ENCODE measurements around the gene ELF1.
"Not testable (repeated sequence)": the region's sequence is repeated elsewhere in the genome, so short reads cannot be mapped to it uniquely, and the experiment has no call there.

ELF1 gene

GRCh38 chr13:41040584-41041334 is 21.6 kb upstream of the ELF1 start:
- no peak for DNase-seq (ENCODE audit: low read depth)

- no peak for DNase-seq (ENCODE audit: low read depth)
These were observed 20.6 kb upstream of the ELF1 start for GRCh38 chr13:41039746-41040145.

DNA sequence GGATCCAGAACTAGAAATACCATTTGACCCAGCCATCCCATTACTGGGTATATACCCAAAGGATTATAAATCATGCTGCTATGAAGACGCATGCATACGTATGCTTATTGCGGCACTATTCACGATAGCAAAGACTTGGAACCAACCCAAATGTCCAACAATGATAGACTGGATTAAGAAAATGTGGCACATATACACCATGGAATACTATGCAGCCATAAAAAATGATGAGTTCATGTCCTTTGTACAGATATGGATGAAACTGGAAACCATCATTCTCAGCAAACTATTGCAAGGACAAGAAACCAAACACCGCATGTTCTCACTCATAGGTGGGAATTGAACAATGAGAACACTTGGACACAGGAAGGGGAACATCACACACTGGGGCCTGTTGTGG is 17.4 kb upstream of the ELF1 start:
- not testable (repeated sequence) for DNase-seq (ENCODE audit: low read depth)

DNA sequence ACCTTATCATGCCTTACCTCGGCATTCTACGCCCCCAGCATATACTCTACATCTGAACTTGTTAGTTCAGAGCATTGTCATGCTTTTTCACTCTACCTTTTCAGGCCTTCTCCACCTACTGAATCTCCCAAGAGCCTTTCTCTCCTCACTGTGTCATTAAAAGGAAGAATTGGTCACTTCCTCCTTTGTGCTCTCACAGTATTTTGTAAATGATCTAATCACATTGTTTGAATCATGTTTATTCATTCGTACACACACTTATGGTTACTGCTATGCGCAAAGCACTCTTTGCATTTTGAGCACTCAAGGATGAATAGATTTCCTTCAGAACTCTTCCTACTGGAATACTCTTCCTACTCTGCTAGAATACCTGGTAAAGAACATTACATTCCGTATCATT is 15.8 kb upstream of the ELF1 start:
- DNase-seq (ENCODE audit: low read depth) = no peak

GRCh38 chr13:41034382-41034781 is 15.3 kb upstream of the ELF1 start:
- DNase-seq (ENCODE audit: low read depth) = no peak

GRCh38 chr13:41032691-41033376 is 13.7 kb upstream of the ELF1 start:
- DNase-seq (ENCODE audit: low read depth) = no peak

DNA sequence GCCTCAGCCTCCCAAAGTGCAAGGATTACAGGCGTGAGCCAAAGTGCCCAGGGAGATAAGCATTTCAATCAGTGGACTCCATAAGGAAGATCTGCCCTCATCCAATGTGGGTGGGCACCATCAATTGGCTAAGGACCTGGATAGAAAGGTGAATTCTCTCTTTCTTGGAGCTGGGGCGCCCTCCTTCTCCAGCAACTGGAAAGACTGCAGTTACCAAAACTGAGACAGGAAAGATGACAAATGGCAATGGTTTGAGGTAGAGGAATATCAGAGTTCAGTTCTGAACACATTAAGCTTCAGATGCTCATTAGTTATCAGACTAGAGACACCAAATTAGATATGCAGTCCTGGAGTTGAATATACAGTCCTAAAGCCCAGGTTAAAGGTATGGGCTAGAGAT is 10.5 kb upstream of the ELF1 start:
- DNase-seq (ENCODE audit: low read depth) = no peak

DNA sequence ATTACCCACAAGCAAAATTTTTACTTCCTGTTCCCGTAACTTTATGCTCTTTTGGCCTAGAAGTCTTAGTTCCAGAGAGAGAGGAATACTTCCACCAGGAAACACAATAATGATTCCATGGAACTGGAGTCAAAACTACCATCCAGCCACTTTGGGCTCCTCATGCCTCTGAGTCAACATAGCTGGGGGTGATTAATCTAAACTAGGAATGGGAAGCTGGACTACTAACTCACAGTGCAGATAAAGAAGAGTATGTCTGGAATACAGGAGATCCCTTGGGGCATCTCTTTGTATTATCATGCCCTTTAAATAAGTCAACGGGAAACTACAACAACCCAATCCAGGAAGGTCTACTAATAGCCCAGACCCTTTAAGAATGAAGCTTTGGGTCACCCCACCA is 8.9 kb upstream of the ELF1 start:
- no peak for DNase-seq (ENCODE audit: low read depth)

DNA sequence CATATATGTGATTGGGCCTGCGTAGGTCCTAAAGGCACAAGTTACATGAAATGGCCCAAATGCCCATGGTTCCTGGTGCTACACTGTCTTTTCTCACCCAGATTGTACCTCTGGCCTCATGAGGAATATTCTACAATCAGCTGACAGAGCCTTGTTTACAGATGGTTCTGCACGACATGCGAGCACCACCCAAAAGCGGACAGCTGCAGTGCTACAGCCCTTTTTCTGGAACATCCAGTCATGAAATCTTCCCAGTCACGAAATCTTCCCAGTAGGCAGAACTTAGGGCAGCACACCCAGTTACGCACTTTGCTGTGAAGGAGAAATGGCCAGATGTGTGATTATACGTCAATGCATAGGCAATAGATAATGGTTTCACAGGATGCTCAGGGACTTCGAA is 7.7 kb upstream of the ELF1 start:
- DNase-seq (ENCODE audit: low read depth) = no peak

DNA sequence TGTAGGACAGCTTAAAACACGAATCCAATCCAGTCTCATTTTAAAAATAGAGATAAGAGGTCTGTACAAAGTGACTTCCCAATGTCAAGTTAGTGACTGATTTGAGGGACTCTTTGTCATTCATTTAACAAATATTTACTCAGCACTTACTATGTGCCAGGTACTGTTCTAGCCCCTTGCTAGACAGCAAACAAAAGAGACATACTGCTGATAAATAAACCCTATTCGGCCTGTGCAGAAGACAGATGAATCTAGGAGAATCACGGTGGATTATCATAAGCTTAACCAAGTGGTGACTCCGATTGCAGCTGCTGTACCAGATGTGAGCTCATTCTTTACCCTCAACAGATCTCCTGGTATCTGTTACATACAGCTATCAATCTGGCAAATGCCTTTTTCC is 6.4 kb upstream of the ELF1 start:
- DNase-seq (ENCODE audit: low read depth) = no peak

- no peak for DNase-seq (ENCODE audit: low read depth)
These were observed 647 bp upstream of the ELF1 start for GRCh38 chr13:41019578-41020347.

- no peak for DNase-seq (ENCODE audit: low read depth)
These were observed 541 bp downstream of the ELF1 start for GRCh38 chr13:41018602-41018948.

- no peak for DNase-seq (ENCODE audit: low read depth)
These were observed 1.1 kb downstream of the ELF1 start for GRCh38 chr13:41017817-41018601.

GRCh38 chr13:41017159-41017558 is 2.0 kb downstream of the ELF1 start:
- DNase-seq (ENCODE audit: low read depth) = no peak

- DNase-seq (ENCODE audit: low read depth) = no peak
These were observed 3.2 kb downstream of the ELF1 start for GRCh38 chr13:41015920-41016319.

DNA sequence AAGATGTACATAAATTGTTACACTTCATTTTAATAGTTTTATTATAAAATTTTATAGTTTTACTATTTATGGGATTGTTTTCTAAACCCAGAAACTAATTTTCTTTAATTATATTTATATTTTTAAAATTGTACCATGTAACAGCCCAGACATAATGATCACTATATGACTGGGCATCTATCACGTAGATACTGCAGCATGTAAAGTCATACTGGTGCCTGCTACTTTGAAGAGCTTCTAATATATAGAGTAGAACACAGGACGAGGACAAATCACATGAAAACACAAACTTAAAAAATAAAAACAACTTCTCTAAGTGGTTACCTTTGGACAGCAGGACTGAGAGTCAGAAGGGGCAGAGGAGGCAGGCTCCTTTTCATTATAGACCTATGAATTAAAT is 5.3 kb downstream of the ELF1 start:
- DNase-seq (ENCODE audit: low read depth) = no peak

- no peak for DNase-seq (ENCODE audit: low read depth)
These were observed 6.6 kb downstream of the ELF1 start for GRCh38 chr13:41012536-41012935.

DNA sequence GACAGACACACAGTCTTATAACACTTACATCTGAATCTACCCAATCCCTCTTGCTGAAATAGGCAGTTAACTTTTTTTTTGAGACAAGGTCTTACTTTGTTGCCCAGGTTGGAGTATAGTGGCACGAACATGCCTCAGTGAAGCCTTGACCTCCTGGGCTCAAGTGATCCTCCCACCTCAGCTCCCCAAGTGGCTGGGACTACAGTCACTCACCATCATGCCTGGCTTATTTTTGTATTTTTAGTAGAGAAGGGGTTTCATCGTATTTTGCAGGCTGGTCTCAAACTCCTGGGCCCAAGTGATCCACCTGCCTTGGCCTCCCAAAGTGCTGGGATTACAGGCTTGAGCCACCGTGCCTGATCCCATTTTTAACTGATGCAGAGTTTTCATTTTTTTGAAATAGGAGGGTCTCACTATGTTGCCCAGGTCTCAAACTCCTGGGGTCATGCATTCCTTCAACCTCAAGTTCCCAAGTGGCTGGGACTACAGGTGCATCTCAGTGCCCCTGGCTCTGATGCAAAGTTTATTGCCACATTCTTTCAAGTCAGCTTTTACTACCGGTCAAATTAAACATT is 7.6 kb downstream of the ELF1 start:
- no peak for DNase-seq (ENCODE audit: low read depth)

DNA sequence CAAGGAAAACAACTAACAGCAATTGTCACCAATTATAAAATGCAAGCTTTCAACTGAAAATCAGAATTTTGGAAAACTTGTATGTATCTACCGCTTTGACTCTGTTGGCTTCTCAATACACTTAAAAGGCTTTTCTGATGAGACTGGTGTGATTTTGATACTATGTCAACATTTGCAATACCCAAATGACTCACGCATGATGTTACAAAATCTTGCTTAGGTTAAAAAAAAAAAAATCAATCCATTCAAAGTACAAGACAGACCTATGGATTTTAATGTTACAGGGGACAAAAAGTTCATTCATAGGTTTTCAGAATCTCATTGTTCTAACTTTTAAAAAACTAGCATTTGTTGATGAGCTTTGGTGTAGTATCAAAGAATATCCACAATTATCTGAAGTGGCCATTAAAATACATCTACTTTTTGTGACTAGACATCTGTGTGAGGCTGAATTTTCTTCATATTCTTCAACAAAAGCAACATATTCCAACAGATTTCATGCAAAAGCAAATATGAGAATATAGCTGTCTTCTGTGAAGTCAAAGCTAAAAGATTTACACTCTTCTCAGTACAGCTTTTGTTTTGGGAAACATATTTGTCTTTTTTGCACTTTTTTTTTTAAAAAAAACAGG is 10.7 kb downstream of the ELF1 start:
- DNase-seq (ENCODE audit: low read depth) = no peak

- DNase-seq (ENCODE audit: low read depth) = no peak
These were observed 11.4 kb downstream of the ELF1 start for GRCh38 chr13:41007744-41008128.

DNA sequence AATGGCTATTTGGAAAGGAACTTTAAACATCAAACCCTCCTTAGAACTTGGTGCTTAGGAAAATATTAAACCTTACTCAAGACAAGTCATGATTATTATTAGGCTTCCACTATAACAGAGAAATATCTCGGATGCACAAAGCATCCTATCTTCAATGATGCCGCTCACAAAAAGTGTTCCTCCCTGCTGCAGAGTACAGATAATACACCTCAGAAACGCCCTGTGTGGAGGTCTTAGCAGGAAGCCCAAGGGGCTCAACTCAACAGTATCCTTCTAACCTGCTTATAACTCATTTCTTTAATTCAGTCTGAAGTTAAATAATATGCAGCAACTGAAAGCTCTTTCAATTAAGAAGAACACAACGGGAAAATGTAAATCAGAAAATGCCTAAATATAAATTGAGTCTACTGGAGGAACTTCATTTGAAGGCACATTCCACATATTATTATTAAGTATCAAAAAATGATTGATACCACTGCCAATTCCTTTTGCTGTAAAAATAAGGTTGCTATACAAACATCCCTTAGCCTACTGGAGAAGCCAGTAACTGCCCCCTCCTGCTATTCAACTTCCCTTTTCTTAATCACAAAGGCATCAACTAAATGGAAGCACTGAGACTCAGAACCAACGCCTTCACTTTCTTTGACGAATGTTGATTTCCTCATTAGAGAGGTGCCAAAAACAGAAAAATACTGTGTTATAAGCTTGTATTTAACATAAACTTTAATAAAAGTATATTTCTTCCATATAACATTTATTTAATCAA is 12.0 kb downstream of the ELF1 start:
- DNase-seq (ENCODE audit: low read depth) = no peak
